Body of pancreas (tissue), 4 donors: Measurements from ENCODE around the gene FXR2.
"Not testable (repeated sequence)": the region's sequence is repeated elsewhere in the genome, so short reads cannot be mapped to it uniquely, and the experiment has no call there.

Experiments
- CTCF ChIP-seq, 7 experiments: fragments of 450-650 bp in 4 of 7; fragments of 200-600 bp in 3 of 7; sonication (generic) in 3 of 7; IDR thresholded peaks; one replicate each; pipeline ENCODE4 v1.5.1; 2016 to 2019; ENCODE audit warnings: antibody characterized with exemption in 7 of 7
- POLR2A ChIP-seq, 3 donors: fragments of 450-650 bp; IDR thresholded peaks; one replicate each; pipeline ENCODE4 v1.6.1; 2016; ENCODE audit warnings: antibody characterized with exemption in 3 of 3, mild to moderate bottlenecking in 2 of 3

DNA sequence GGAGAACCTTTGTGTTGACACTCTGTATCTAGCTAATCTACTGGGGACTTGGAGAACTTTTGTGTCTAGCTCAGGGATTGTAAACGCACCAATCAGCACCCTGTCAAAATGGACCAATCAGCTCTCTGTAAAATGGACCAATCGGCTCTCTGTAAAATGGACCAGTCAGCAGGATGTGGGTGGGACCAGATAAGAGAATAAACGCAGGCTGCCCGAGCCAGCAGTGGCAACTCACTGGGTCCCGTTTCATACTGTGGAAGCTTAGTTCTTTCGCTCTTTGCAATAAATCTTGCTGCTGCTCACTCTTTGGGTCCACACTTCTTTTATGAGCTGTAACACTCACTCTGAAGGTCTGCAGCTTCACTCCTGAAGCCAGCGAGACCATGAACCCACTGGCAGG, 26.9 kb upstream of the FXR2 start:
- TF ChIP-seq CTCF, POLR2A (IDR thresholded peaks at IDR 0.05): not testable (repeated sequence)
